GM21825 (cell line): ENCODE measurements around the gene SLC4A1.

Experiments used
- ATAC-seq: cut with Tn5 transposase; IDR thresholded peaks from one replicate; pipeline ENCODE4 v1.9.1; 2021; ENCODE audit warnings: mild to moderate bottlenecking, moderate library complexity; ENCODE audit not compliant: unreplicated experiment

SLC4A1 gene

DNA sequence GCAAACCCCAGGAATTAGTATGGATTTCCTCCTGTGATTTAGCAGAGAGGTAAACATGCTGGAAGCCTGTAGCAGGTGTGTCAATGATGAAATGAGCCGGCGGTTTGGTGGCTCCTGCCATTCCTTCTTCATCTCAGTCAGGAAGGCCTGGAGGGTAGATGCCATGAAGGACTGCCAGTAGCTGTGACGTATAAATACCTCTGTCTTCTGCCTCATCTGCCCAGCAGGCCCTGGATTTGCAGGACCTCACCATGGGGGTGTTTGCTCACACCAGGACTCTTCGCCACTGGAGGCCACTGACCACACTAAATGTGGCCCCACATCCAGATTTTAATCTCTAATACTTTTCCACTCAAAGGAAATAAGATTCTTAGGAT lies 16.1 kb upstream of the SLC4A1 start:
- no peak for ATAC-seq

DNA sequence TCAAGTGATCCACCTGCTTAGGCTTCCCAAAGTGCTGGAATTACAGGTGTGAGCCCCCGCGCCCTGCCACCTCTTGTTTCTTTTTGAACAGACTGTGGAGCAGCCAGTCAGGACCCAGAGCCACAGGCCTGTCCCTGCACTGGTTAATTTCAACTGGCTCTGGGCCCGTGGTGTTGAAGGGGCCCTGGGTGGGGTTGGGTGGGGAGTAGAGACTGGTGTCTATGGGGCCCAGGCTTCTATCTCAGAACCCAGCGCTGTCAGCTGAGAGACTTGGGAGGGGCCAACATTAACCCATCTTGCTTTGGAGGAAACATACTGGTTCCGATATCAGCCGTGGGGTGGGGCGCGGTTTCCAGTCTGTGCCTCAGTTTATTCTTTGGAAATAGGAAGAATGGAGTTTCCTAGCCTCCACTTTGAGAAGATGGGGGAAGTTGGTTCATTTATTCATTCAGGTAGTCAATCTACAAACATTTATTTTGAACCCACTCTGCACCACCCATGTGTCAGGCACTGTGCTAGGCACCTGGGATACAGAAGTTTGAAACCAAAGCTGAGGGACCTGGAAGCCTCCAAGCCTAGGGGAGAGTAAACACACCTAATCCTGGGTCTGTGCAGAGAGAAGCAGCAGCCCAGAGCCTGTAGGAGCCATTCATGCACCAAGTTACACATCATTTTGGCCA lies 15.5 kb upstream of the SLC4A1 start:
- no peak for ATAC-seq

DNA sequence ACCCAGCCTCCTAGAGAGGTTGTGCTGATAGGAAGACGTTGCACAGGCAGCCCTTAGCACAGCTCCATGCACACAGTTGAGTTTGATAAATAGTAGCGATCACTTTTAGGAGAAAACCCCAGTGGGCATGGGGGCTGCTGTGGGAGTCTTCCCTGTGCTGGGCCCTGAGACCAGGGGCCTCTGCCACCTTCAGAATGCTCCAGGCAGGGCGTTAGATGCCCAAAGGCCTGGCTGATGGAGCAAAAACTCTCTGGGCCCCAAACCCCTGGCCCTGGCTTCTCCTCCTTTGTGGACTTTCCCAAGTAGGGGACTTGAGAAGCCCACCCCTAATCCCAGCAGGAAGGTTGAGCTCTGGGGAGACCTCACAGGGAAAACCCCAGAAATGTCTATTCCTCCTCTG lies 14.3 kb upstream of the SLC4A1 start:
- no peak for ATAC-seq

DNA sequence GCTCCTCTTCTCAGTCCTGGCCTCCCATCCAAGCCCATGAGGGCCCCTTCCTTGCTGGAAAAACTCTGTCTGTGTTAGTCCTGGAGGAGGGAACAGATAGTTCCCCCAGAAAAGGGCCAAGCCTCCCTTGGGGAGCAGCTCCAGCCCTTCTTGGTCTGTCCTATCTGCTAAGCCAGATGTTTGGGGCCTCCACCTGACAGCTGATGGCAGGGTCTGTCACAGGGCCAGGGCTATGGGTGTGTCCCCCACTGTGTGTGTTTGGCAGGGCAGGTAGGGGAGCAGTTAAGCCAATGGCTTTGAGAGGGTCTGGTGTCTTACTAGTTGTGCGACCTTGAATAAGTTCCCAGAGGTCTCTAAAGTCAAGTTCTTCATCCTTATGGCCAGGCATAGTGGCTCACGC lies 13.6 kb upstream of the SLC4A1 start:
- no peak for ATAC-seq

DNA sequence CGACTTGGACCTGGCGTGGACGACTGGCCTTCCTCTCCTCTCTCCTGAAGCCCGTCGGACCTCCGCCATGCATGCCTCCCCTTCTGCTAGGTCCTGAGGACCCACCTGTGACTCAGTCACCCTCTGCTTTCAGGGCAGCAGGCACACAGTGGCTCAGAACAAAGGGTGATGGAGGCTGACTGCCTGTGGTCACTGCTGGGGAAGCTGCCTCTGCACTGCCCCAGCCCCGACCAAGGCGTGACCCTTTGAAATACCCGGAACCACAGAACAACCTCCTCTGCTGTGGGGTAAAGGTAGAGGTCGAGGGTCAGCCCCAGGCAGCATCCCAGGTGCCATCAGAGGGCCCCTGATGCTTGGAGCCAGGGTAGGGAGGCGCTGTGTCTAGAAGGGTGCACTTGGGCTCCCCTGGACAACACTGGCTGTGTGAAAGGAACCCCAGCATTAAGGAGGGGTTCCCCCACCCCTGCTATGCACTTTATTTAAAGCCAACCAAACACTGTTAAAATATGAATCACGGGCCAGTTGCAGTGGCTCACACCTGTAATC lies 12.5 kb upstream of the SLC4A1 start:
- ATAC-seq = no peak

DNA sequence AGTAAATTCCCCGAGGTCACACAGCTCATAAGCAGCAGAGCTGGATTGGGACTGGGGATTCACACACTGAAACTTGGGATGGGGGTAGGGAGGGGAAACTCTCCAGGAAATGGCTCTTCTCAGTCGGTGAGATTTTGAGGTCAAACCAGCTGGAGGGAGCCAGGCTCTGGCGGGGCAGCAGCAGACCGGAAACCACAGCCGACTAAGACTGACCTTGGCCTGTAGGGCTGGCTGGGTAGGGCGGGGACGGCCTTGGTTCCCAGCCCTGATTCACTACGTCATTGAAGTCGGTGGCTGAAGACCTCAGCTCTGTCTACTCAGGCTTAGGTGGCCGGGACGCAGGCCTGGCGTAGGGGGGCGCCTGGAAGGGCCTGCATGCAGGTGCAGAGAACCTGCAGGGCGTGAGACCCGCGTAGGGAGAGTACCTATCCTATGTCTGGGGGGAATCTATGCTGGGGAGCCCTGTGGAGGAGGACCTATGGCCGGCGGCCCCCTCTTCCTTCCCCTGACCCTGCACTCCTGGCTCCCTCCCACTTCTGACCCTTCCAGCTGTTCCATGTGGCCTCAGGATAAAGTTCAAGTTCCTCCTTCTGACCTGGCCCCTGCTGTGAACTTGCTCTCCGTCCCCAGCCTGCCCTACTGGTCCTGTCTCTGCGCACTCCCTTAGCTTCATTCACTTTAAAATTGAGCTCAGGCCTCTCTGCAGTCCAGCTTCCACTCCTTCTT lies 11.9 kb upstream of the SLC4A1 start:
- peak; percentile 89 for ATAC-seq

DNA sequence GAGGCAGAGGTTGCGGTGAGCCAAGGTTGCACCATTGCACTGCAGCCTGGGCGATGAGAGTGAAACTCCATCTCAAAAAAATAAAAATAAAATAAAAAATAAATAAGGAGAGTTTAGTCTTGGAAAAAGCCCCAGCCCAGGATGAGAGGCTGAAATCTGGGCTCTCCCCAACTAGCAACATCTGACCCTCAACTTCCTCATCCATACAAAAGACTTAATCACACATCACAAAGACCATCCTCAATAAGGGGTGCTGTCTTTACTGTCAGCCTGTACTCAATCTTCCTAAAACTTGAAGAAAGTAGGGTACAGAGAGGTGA lies 11.4 kb upstream of the SLC4A1 start:
- ATAC-seq = no peak

DNA sequence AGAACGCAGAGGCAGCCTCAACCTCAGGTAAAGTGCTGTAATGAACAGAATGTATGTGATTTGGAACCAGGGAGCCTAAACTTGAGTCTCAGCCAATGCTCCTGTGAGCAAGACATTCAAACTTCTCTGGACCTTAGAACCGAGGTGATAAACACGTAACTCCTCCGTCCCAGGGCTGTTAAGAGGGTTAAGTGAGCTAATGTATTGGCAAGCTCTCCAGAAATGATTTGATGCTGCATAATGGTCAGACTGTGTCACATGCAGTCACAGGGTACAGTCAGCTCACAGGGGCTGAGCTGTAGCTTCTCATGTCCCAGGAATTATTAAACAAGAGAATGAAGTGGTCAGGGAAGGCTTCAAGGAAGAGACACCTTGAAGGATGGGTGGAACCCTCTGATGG lies 10.0 kb upstream of the SLC4A1 start:
- ATAC-seq = no peak

DNA sequence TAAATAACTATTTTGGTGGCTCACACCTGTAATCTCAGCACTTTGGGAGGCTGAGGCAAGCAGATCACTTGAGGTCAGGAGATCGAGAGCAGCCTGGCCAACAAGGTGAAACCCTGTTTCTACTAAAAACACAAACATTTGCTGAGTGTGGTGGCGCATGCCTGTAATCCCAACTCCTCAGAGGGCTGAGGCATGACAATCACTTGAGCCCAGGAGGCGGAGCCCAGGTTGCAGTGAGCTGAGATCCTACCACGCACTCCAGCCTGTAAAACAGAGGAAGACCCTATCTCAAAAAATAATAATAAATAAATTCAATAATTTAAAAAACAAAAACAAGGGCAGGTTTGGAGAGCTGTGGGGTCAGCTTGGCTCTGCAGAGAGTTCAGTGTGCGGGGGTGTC lies 5.7 kb upstream of the SLC4A1 start:
- no peak for ATAC-seq

DNA sequence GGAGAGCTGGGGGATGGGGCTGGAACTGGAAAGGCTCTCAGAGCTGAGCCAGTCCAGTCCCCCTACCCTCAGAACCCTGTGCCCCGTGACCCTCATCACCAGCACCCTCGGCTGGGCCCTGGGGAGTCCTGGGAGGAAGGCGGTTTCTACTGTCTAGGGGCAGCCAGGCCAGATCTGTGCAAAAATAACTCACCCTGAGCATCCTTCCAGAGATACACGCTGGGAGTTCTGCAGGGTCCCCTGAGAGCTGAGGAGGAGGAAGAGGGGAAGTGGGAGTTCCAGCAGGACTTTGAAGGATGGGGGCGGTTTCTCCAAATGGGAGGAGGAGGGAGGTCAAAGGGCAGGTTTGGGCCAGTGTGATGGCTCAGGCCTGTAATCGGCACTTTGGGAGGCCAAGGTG lies 5.0 kb upstream of the SLC4A1 start:
- ATAC-seq = no peak

DNA sequence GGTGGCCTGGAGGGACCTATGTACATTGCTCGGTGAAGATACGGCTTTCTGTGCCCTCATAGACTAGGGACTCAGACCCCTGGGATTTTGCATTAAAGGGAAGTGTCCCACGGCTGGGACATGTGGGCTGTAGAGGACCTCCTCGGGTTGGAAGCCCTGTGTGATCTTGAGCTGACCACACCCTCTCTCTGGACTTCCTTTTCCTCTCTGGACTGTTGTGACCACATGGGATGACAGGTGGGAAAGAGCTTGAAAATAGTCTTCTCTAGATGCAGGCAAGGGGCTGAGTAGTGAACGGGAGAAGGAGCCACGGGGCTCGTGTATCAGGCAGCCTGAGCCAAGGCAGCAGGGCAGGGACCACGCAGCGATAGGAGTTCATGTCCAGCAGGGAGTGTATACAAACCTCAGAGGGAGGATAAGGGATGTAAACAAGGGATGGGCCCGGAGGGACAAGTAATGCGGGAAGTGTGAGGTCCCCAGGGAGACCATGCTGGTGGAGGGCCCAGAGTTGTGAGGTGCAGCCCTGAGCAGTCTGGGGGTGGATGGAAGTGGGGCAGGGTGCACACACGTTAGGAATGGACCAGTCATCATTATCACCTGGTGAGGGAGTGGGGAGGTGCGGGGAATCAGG lies 4.5 kb upstream of the SLC4A1 start:
- no peak for ATAC-seq

DNA sequence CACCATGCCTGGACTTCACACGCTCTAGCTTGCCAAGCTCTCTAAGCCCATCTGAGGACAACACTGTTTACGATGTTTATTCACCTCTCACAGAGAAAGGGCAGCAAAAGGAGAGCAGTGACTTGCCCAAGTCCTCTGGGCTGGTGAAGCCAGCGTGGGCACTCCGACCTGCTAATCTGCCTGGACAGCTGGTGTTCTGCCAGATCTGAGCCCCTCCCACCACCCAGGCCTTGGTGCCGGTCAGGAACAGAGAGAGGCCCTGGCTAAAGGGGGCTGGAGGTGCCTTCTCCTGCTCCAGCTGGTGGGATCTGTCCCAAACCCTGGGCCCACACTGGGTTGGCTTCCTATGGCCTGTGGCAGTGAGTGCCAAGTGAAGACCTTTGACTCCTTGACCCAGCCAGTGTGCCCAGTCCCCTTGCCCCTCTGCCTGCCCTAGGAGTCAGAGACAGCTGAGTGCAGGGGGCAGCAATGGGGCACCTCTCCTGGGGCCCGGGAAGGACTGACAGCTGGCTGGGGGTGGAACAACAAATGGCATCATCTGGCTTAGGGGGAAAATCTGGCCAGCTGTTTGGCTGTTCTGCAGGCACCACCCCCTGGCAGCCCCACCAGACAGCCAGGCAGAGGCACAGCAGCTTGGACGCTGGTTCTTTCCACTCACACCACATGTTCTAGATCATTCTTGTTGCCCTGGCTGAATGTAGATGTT lies 1.8 kb upstream of the SLC4A1 start:
- no peak for ATAC-seq

DNA sequence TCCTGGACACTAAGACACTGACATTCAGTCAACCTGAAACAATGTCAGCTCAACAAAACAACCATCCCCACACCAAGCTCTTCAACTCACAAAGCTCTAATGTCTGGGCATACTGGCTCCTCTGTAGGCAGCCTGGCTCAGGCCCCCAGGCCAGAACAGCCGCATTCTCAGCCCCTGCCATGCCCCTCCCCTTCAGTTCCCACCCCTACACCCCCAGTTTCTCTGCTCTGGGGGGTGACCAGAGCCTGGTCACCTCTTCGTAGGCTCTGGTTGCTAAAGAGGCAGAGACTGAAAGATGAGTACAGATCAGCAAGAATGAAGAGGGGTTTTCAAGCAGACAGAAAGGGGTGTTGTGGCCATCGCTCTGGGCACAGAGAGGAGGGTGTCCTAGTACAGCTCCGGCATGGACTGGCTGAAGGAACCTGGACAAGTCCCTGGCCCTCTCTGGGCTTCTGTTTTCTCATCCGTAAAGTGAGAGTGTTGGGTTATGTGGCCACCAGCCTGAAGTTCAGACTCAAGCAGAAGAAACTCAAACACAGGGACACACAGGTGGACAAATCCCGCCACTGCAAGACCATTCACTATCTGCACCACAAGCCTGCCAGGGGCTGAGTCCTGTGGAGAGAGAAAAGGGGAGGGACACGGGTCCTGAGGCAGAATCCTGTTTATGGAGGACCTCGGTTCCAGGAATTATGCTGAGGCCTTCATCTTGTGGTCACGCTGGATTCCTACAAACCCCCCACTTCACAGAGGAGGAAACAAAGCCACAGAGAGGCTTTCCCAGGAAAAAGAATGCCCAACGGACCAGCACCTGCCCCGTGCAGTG lies 987 bp upstream of the SLC4A1 start:
- ATAC-seq = no peak

DNA sequence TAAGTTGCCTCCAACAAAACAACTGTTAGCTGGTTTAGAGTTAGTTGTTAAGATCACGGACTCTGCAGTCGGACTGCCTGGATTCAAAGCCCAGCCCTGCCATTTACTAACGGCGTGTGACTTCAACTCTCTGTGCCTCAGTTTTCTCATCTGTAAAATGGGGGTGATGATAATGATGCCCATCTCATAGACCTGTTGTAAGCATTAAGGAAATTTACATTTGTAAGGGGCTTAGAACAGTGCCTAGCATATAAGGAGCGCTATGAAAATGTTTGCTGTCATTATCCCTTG lies 825 bp downstream of the SLC4A1 start:
- ATAC-seq = no peak

DNA sequence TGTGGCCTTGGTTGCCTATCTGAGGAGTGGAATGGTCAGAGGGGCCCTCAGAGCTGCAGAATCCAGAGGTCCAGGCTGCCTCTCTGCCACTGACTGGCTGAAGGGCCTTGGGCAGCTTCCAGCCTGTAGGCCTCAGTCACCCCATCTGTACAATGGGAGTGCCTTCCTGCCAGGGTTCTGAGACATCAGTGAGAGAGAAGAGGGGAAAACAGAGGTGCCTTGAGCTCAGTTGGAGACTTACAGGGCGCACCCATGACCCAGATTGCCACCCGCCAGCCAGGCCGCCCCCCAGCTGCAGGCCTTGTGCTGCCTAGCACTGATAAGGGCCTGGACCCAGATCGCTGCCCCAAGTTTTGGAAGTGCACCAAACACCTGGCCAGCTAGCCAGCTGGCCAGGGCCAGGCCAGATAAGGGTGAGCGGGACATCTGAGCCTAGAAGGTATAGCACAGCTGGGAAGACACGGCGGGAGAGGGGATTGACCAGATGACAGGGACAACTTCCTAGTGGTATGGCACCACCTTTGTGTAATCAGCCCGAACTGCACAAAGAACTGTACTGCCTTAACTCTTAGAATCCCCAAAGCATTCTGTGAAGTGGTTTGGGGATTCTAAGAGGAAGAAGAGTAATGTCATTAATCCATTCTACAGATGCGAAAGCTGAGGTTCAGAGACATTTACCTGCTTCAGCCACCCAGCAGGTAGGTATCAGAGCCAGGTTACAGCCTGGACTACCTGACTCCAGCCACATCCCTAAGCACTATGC lies 1.4 kb downstream of the SLC4A1 start:
- no peak for ATAC-seq

DNA sequence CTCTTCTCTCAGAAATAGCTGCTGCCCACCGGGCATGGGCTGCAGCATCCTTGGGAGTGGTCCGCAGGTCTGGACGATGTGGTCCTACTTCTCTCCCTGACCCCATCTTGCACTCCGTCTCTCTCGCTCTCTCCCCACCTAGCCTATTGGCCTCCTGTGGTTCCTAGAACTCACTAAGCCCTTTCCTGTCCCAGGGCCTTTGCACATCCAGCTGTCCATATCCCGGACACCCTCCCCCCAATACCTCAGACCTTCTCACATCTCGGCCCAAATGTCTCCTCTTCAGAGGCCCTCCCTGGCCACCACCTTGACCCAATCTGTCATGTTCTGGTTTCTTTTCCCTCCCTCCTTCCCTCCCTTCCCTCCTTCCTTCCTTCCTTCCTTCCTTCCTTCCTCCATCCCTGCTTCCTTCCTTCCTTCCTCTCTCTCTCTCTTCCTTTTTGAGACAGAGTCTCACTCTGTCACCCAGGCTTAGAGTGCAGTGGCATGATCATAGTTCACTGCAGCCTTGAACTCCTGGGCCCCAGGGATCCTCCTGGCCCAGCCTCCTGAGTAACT lies 4.5 kb downstream of the SLC4A1 start:
- ATAC-seq = no peak

DNA sequence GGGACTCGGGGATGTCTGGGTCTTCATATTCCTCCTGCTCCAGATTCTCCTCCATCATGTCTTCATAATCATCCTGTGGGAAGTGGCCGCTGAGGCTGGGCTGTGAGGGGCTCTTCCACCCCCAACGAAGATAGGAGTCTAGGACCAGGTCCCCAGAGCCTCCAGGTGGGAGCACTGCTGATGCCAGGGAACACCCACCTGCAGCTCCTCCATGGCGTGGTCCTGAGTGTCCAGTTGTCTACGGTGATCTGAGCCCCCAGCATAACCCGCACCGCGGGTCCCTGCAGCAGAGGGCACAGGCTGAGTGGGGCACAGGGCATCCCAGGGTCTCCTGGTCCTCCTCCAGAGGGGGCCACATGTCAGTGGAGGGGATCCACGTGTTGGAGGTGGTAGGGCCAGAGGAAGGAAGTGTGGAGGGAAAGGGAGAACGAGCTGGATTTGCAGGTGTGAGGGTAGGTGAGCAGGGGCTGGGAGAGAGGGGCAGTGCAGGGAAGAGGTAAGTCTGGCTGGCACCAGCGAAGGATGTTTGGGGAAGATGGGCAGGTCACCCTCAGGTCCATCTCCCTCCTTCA lies 5.2 kb downstream of the SLC4A1 start:
- no peak for ATAC-seq

DNA sequence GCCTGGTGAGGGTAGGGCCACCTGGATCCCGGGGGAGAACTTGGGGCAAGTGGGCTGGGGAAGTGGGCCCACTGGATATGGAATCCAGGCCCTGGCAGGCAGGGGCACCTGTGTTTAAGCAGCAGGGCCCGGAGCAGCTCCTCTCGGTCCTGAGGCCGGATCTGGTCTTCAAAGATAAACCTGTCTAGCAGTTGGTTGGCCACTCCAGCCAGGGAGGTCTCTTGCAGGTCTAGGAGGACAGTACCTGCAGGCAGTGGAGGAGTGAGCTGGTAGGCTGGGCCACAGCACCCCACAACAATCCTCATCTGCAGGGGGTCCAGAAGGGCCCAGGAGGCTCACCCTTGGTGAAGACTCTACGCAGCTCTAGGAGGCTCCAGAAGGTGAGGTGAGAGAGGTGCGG lies 7.6 kb downstream of the SLC4A1 start:
- no peak for ATAC-seq

DNA sequence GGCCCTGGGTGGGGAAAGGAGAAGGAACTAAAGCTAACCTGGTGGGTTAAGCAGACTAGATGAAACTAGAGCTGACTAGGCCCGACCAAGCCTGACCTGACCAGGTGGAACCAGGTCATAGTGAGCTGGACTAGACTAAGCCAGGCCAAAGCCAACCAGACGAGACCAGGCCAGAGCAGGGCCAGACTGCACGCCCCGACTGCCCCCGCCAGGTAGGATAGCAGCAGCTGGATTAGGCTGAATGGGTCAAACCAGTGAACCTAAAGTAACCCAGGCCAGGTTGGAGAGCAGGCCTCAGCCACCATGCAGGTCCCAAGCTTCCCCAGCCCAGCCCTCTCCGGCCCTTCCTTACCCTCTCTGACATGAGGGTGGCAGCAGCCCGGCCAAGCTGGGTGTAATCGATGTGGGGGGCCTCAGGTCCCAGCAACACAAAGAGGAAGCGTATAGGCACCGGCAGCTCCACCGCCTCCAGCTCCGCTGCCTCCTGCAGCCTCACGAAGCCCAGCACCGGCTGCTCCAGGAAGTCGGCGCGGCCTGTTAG lies 9.1 kb downstream of the SLC4A1 start:
- no peak for ATAC-seq
